ENCODE results near the gene USP17L12.
"Not testable (repeated sequence)": the region's sequence is repeated elsewhere in the genome, so short reads cannot be mapped to it uniquely, and the experiment has no call there.

USP17L12 gene, protein sequence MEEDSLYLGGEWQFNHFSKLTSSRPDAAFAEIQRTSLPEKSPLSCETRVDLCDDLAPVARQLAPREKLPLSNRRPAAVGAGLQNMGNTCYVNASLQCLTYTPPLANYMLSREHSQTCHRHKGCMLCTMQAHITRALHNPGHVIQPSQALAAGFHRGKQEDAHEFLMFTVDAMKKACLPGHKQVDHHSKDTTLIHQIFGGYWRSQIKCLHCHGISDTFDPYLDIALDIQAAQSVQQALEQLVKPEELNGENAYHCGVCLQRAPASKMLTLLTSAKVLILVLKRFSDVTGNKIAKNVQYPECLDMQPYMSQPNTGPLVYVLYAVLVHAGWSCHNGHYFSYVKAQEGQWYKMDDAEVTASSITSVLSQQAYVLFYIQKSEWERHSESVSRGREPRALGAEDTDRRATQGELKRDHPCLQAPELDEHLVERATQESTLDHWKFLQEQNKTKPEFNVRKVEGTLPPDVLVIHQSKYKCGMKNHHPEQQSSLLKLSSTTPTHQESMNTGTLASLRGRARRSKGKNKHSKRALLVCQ

GRCh38 chr4:9219852-9220251 is at the start of gene USP17L12:
Gene USP17L12, plus strand, starts transcription at chr4:9220152. Its CDS starts 0 bp downstream, at chr4:9220152.
- not testable (repeated sequence) for DNase-seq (ENCODE audit: low read depth)

- not testable (repeated sequence) for DNase-seq (ENCODE audit: low read depth)
Measured at GRCh38 chr4:9210357-9210756, 9.6 kb upstream of the USP17L12 start, which contains the start of gene USP17L10. Gene USP17L10, plus strand, starts transcription at chr4:9210657. Its CDS starts 0 bp downstream, at chr4:9210657.

DNA sequence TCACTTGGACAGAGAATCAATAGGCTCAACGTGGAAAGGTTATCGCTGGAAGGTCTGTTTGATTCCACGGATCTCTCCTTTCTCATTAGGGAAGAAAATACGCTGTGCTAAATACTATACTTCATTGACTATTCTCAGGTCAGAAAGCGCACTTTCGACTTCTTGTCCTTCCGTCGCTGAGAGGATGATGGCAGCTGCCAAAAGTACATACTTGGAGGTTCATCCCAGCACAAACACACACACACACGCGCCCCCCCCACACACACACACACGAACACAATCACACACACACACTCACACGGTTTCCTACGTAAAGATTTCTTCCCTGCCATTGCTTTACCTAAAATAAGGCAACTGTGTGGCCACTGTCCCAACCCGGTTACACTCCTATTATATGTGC is 5.3 kb upstream of the USP17L12 start:
- DNase-seq (ENCODE audit: low read depth), result not testable (repeated sequence)

GRCh38 chr4:9215105-9215504 is 4.8 kb upstream of the USP17L12 start, which contains the start of gene USP17L11:
Gene USP17L11, plus strand, starts transcription at chr4:9215405. Its CDS starts 0 bp downstream, at chr4:9215405.
- not testable (repeated sequence) for DNase-seq (ENCODE audit: low read depth)

- DNase-seq (ENCODE audit: low read depth), result not testable (repeated sequence)
Measured at GRCh38 chr4:9224596-9224995, 4.6 kb downstream of the USP17L12 start, which contains the start of gene USP17L13. Gene USP17L13, plus strand, starts transcription at chr4:9224896. Its CDS starts 0 bp downstream, at chr4:9224896.

DNA sequence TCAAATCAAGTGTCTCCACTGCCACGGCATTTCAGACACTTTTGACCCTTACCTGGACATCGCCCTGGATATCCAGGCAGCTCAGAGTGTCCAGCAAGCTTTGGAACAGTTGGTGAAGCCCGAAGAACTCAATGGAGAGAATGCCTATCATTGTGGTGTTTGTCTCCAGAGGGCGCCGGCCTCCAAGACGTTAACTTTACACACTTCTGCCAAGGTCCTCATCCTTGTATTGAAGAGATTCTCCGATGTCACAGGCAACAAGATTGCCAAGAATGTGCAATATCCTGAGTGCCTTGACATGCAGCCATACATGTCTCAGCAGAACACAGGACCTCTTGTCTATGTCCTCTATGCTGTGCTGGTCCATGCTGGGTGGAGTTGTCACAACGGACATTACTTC is 10.3 kb downstream of the USP17L12 start:
- DNase-seq (ENCODE audit: low read depth), result not testable (repeated sequence)

- DNase-seq (ENCODE audit: low read depth), result not testable (repeated sequence)
Measured at GRCh38 chr4:9234085-9234484, 14.1 kb downstream of the USP17L12 start, which contains the start of gene USP17L15. Gene USP17L15, plus strand, starts transcription at chr4:9234385. Its CDS starts 0 bp downstream, at chr4:9234385.

DNA sequence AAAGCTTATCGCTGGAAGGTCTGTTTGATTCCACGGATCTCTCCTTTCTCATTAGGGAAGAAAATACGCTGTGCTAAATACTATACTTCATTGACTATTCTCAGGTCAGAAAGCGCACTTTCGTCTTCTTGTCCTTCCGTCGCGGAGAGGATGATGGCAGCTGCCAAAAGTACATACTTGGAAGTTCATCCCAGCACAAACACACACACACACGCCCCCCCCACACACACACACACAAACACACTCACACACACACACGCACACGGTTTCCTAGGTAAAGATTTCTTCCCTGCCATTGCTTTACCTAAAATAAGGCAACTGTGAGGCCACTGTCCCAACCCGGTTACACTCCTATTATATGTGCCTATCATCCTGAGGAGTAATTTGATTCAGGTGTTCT is 18.5 kb downstream of the USP17L12 start:
- not testable (repeated sequence) for DNase-seq (ENCODE audit: low read depth)

DNA sequence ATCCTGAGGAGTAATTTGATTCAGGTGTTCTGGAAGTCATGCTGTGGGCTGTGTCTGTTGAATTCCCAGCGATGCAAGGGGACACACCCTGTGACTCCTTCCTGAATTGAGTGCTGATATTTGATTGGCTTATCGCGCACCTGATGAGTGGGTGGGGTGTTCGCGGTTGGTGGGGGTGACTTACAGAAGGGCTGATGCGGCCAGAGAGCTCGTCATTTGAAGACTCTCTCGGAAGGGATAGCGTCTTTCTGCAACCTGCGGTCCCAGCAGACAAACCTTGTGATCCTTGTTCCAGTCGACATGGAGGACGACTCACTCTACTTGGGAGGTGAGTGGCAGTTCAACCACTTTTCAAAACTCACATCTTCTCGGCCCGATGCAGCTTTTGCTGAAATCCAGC is 23.6 kb downstream of the USP17L12 start, which contains the start of gene USP17L17:
USP17L17 (plus strand) TSS at position 301 of the 400 bp plus-strand sequence; CDS start at position 301, 0 bp downstream.
- DNase-seq (ENCODE audit: low read depth), result not testable (repeated sequence)

- DNase-seq (ENCODE audit: low read depth), result not testable (repeated sequence)
Measured at GRCh38 chr4:9247953-9248680, 28.2 kb downstream of the USP17L12 start, which contains the start of gene USP17L18. Gene USP17L18, plus strand, starts transcription at chr4:9248630. Its CDS starts 0 bp downstream, at chr4:9248630.

GRCh38 chr4:9253078-9253477 is 33.1 kb downstream of the USP17L12 start, which contains the start of gene USP17L19:
Gene USP17L19, plus strand, starts transcription at chr4:9253378. Its CDS starts 0 bp downstream, at chr4:9253378.
- not testable (repeated sequence) for DNase-seq (ENCODE audit: low read depth)

DNA sequence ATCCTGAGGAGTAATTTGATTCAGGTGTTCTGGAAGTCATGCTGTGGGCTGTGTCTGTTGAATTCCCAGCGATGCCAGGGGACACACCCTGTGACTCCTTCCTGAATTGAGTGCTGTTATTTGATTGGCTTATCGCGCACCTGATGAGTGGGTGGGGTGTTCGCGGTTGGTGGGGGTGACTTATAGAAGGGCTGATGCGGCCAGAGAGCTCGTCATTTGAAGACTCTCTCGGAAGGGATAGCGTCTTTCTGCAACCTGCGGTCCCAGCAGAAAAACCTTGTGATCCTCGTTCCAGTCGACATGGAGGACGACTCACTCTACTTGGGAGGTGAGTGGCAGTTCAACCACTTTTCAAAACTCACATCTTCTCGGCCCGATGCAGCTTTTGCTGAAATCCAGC is 37.9 kb downstream of the USP17L12 start, which contains the start of gene USP17L20:
USP17L20 (plus strand) TSS at position 301 of the 400 bp plus-strand sequence; CDS start at position 301, 0 bp downstream.
- DNase-seq (ENCODE audit: low read depth), result not testable (repeated sequence)

DNA sequence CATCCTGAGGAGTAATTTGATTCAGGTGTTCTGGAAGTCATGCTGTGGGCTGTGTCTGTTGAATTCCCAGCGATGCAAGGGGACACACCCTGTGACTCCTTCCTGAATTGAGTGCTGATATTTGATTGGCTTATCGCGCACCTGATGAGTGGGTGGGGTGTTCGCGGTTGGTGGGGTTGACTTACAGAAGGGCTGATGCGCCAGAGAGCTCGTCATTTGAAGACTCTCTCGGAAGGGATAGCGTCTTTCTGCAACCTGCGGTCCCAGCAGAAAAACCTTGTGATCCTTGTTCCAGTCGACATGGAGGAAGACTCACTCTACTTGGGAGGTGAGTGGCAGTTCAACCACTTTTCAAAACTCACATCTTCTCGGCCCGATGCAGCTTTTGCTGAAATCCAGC is 42.6 kb downstream of the USP17L12 start, which contains the start of gene USP17L21:
USP17L21 (plus strand) TSS at position 301 of the 400 bp plus-strand sequence; CDS start at position 301, 0 bp downstream.
- not testable (repeated sequence) for DNase-seq (ENCODE audit: low read depth)

DNA sequence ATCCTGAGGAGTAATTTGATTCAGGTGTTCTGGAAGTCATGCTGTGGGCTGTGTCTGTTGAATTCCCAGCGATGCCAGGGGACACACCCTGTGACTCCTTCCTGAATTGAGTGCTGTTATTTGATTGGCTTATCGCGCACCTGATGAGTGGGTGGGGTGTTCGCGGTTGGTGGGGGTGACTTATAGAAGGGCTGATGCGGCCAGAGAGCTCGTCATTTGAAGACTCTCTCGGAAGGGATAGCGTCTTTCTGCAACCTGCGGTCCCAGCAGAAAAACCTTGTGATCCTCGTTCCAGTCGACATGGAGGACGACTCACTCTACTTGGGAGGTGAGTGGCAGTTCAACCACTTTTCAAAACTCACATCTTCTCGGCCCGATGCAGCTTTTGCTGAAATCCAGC is 47.4 kb downstream of the USP17L12 start, which contains the start of gene USP17L22:
USP17L22 (plus strand) TSS at position 301 of the 400 bp plus-strand sequence; CDS start at position 301, 0 bp downstream.
- DNase-seq (ENCODE audit: low read depth), result not testable (repeated sequence)
